Endothelial cell of umbilical vein (primary cell): ENCODE results near the gene TMEM161A. TPM values are rescaled to one million over a fixed set of nuclear protein-coding genes. Genes with fewer than 3 reads are reported as not detected.

Experiments used
- BruUV-seq: library from RNA; stranded (reverse); fragments of 400-500 nt; replicated peaks from 2 replicates; lab custom pipeline; 2021; lab: Mats Ljungman, UMichigan
- CTCF ChIA-PET: fragments of 300-600, 350-600 bp; sonication (Branson Sonifier 250); formaldehyde crosslinking; loops from one replicate; lab custom pipeline; 2021; ENCODE audit warnings: antibody characterized with exemption, inconsistent platforms; lab: Charles Lee
- POLR2A ChIA-PET: fragments of 300-600, 350-600 bp; sonication (Branson Sonifier 250); formaldehyde crosslinking; loops from one replicate; lab custom pipeline; 2021; ENCODE audit warnings: antibody characterized with exemption, inconsistent platforms; lab: Charles Lee
- DNase-seq: peaks from one replicate; pipeline ENCODE4 v3.0.0-alpha.2; 2011; ENCODE audit warnings: low read depth, low spot score
- FAIRE-seq: peaks from 2 replicates; lab custom pipeline; 2011; peaks lifted over from hg19 to GRCh38; lab: Jason Lieb, UNC
- H2AFZ ChIP-seq: 2 replicates; pipeline ENCODE4 v1.6.0; 2012; ENCODE audit warnings: low read depth, low read length, control low read depth, inconsistent platforms
- H3K27ac ChIP-seq: 2 replicates; pipeline ENCODE4 v1.5.1; 2011; ENCODE audit warnings: low read depth, mild to moderate bottlenecking, control low read depth, low read length, moderate library complexity; ENCODE audit not compliant: insufficient read depth
- H3K27me3 ChIP-seq, 2 experiments: 2 replicates each; pipeline versions ENCODE4 v1.6.0 to v1.6.1; 2011; ENCODE audit warnings: low read length in 2 of 2, mixed read lengths in 1 of 2; ENCODE audit not compliant: control insufficient read depth in 2 of 2, insufficient read depth in 2 of 2
- H3K36me3 ChIP-seq, 2 experiments: 2 replicates in 1 of 2; 3 replicates in 1 of 2; pipeline ENCODE4 v1.5.1; 2011; ENCODE audit warnings: low read length in 2 of 2, mild to moderate bottlenecking in 1 of 2, moderate library complexity in 1 of 2; ENCODE audit not compliant: control insufficient read depth in 2 of 2, insufficient read depth in 2 of 2; ENCODE audit errors: extremely low read depth in 1 of 2
- H3K4me1 ChIP-seq: 3 replicates; pipeline ENCODE4 v1.5.1; 2011; ENCODE audit warnings: mild to moderate bottlenecking, low read length; ENCODE audit not compliant: control insufficient read depth, insufficient read depth; ENCODE audit errors: extremely low read depth
- H3K4me2 ChIP-seq: 2 replicates; pipeline ENCODE4 v1.6.1; 2011; ENCODE audit warnings: low read length, control low read depth, mixed read lengths; ENCODE audit not compliant: insufficient read depth
- H3K4me3 ChIP-seq, 3 experiments: fragments of 200-600 bp in 1 of 3; sonication (generic), shearing (Covaris generic) in 1 of 3; replicated peaks in 1 of 3; 2 replicates each; pipeline ENCODE4 v1.5.1; 2011 to 2016; ENCODE audit warnings: control low read depth in 3 of 3, low read length in 3 of 3, mild to moderate bottlenecking in 2 of 3, inconsistent platforms in 1 of 3, low read depth in 1 of 3, moderate library complexity in 1 of 3; ENCODE audit not compliant: insufficient read depth in 1 of 3
- H3K79me2 ChIP-seq: 2 replicates; pipeline ENCODE4 v1.6.0; 2012; ENCODE audit warnings: low read length, inconsistent platforms; ENCODE audit not compliant: control insufficient read depth, insufficient read depth
- H3K9ac ChIP-seq: replicated peaks from 2 replicates; pipeline ENCODE3; 2011; ENCODE audit warnings: low read length, control low read depth; ENCODE audit not compliant: insufficient read depth; ENCODE audit errors: extremely low read depth
- H3K9me1 ChIP-seq: replicated peaks from 3 replicates; pipeline ENCODE4 v1.6.0; 2011; ENCODE audit warnings: mild to moderate bottlenecking, low read length; ENCODE audit not compliant: control insufficient read depth, insufficient read depth; ENCODE audit errors: extremely low read depth
- H3K9me3 ChIP-seq: replicated peaks from 2 replicates; pipeline ENCODE4 v1.5.1; 2012; ENCODE audit warnings: low read length, inconsistent platforms; ENCODE audit not compliant: control insufficient read depth, insufficient read depth
- H4K20me1 ChIP-seq: replicated peaks from 2 replicates; pipeline ENCODE3; 2011; ENCODE audit warnings: mild to moderate bottlenecking, low read length; ENCODE audit not compliant: control insufficient read depth, insufficient read depth; ENCODE audit errors: extremely low read depth
- CTCF ChIP-seq, 2 donors: IDR thresholded peaks; 1 replicate in 1 of 2; 2 replicates in 1 of 2; pipeline ENCODE4 v1.5.1; 2011; ENCODE audit warnings: low read length in 2 of 2, mild to moderate bottlenecking in 2 of 2, moderate library complexity in 2 of 2, control low read depth in 1 of 2, inconsistent platforms in 1 of 2, low read depth in 1 of 2; ENCODE audit not compliant: insufficient read depth in 1 of 2; ENCODE audit errors: extremely low read depth in 1 of 2
- EZH2 ChIP-seq: IDR thresholded peaks from 2 replicates; pipeline ENCODE4 v1.6.1; 2012; ENCODE audit warnings: borderline replicate concordance, low read depth, mild to moderate bottlenecking, moderate library complexity, low read length, inconsistent platforms; ENCODE audit not compliant: severe bottlenecking
- FOS ChIP-seq: IDR thresholded peaks from 2 replicates; pipeline ENCODE4 v1.6.1; 2011; ENCODE audit warnings: mild to moderate bottlenecking, low read length, moderate library complexity, borderline replicate concordance; ENCODE audit not compliant: insufficient read depth
- GATA2 ChIP-seq: IDR thresholded peaks from 2 replicates; pipeline ENCODE4 v1.7.0; 2011; ENCODE audit warnings: low read depth, mild to moderate bottlenecking, moderate library complexity, mixed read lengths, low read length; ENCODE audit not compliant: insufficient read length, insufficient read depth
- JUN ChIP-seq: IDR thresholded peaks from 2 replicates; pipeline ENCODE4 v1.6.1; 2011; ENCODE audit warnings: borderline replicate concordance, low read depth; ENCODE audit not compliant: insufficient read length, insufficient read depth
- MAX ChIP-seq: IDR thresholded peaks from 2 replicates; pipeline ENCODE4 v1.6.1; 2011; ENCODE audit not compliant: insufficient read depth, insufficient read length
- MYC ChIP-seq: IDR thresholded peaks from one replicate; pipeline ENCODE4 v1.6.1; 2011; ENCODE audit warnings: mild to moderate bottlenecking, low read depth, low read length
- POLR2A ChIP-seq: IDR thresholded peaks from 2 replicates; pipeline ENCODE4 v1.6.1; 2012; ENCODE audit warnings: low read depth, mild to moderate bottlenecking, control low read depth, low read length
- POLR2AphosphoS5 ChIP-seq: IDR thresholded peaks from 2 replicates; pipeline ENCODE4 v1.6.1; 2012; ENCODE audit warnings: low read depth, mild to moderate bottlenecking, control low read depth, low read length, moderate library complexity; ENCODE audit not compliant: insufficient read depth
- dilution Hi-C: fragments of 300-500 bp; cut with MboI; formaldehyde crosslinking; loops from one replicate; pipeline ENCODE4 v1.15.0; 2019; ENCODE audit warnings: low sequenced_read_pairs; ENCODE audit not compliant: extremely low pct_ligation_motif_present
- intact Hi-C: fragments of 100-400 bp; cut with micrococcal nuclease; formaldehyde crosslinking; loops from one replicate; pipeline ENCODE4 v1.10.0; 2022
- polyA plus RNA-seq, 4 experiments: library from polyadenylated mRNA; depleted of rRNA in 3 of 4; stranded (reverse) in 3 of 4; unstranded in 1 of 4; fragments of >200 nt; gene quantifications; 2 replicates each; pipeline versions ENCODE4 v1.2.1 to v1.2.3, GENCODE V29; 2011 to 2012; ENCODE audit warnings: missing spikeins in 1 of 4
- total RNA-seq: library from RNA; stranded (reverse); gene quantifications from 2 replicates; pipeline ENCODE4 v1.2.3, GENCODE V29; 2021

Gene TMEM161A
- total and polyA plus RNA-seq, 2 donors (not counting 3 experiments of a cell fraction or from before 2014, with no cell fraction given) = 24.1 to 54.9 TPM

GRCh38 chr19:19123386-19123785 is 14.9 kb downstream of the TMEM161A start:
- Histone ChIP-seq H3K9me3 (no peaks in the 10 kb centered on the region), H3K9ac (no peak overlapping the region), H3K27me3 (no peaks in the 10 kb centered on the region), H4K20me1 (no peaks in the 10 kb centered on the region), H3K36me3 (no peaks in the 10 kb centered on the region), H2AFZ (no peak overlapping the region), H3K4me2 (no peak overlapping the region), H3K4me3 (no peak overlapping the region), H3K9me1 (no peaks in the 10 kb centered on the region), H3K27ac (no peak overlapping the region), H3K4me1 (no peaks in the 10 kb centered on the region), H3K79me2 (no peaks in the 10 kb centered on the region)
- TF ChIP-seq JUN = no peak
- TF ChIP-seq FOS = no peak
- FAIRE-seq = no peak
- no peak for DNase-seq
- intact Hi-C loops (no loop called here), dilution Hi-C loops (no loop called here)
- POLR2A ChIA-PET = no interaction called here
- CTCF ChIA-PET = interaction anchor here (1.2 to 2.1 kb wide), 3 partner anchors 8 to 55 kb away, joined by 3 to 5 read pairs (median 3); no protein-coding TSS in a partner anchor
- BruUV-seq = no TSS peak

GRCh38 chr19:19122902-19123301 is 15.4 kb downstream of the TMEM161A start:
- Histone ChIP-seq H3K4me2 (no peak overlapping the region), H4K20me1 (no peaks in the 10 kb centered on the region), H3K36me3 (no peaks in the 10 kb centered on the region), H3K27me3 (no peaks in the 10 kb centered on the region), H3K4me1 (no peaks in the 10 kb centered on the region), H3K79me2 (no peaks in the 10 kb centered on the region), H3K9me3 (no peaks in the 10 kb centered on the region), H3K9me1 (no peaks in the 10 kb centered on the region), H2AFZ (no peak overlapping the region), H3K4me3 (no peak overlapping the region), H3K9ac (no peak overlapping the region), H3K27ac (no peak overlapping the region)
- dilution Hi-C loops = no loop called here
- TF ChIP-seq CTCF (IDR thresholded peaks at IDR 0.05; ENCODE audit: extremely low read depth in 1 of 2, insufficient read depth in 1 of 2, low read depth in 1 of 2, low read length in 2 of 2) (no peak), POLR2A (no peak), POLR2AphosphoS5 (no peak), EZH2 (no peak), MYC (no peak), JUN (no peak), FOS (no peak), GATA2 (no peak), MAX (no peak)
- no TSS peak for BruUV-seq
- FAIRE-seq = no peak
- ChIA-PET POLR2A (no interaction called here), CTCF (interaction anchor here (1.2 to 1.4 kb wide), 2 partner anchors 18 to 54 kb away, joined by 3 read pairs; no protein-coding TSS in a partner anchor)
- intact Hi-C loops = no loop called here
- no peak for DNase-seq
